H9 (cell line): Measurements from ENCODE around the gene RNF103. TPM values are rescaled to one million over a fixed set of nuclear protein-coding genes. Genes with fewer than 3 reads are reported as not detected.
A peak's percentile ranks its signal among the peaks of the same experiment; 100 is the strongest.

Experiments used
- DNase-seq: peaks from one replicate; pipeline ENCODE4 v3.0.0-alpha.2; 2017
- H2AFZ ChIP-seq: one replicate; pipeline ENCODE4 v1.6.1; 2013; ENCODE audit warnings: mild to moderate bottlenecking, low read length, control low read depth, moderate library complexity
- H2AK5ac ChIP-seq: 2 replicates; pipeline ENCODE4 v1.6.1; 2013; ENCODE audit warnings: low read length, control low read depth, mixed read lengths; ENCODE audit not compliant: insufficient read length
- H2BK120ac ChIP-seq: one replicate; pipeline ENCODE4 v1.6.1; 2013; ENCODE audit warnings: low read depth, mild to moderate bottlenecking, low read length, control low read depth, inconsistent platforms; ENCODE audit not compliant: poor library complexity, severe bottlenecking
- H2BK12ac ChIP-seq: 2 replicates; pipeline ENCODE4 v1.6.1; 2013; ENCODE audit warnings: low read length, control low read depth, mixed read lengths, low read depth; ENCODE audit not compliant: insufficient read length
- H2BK15ac ChIP-seq: 2 replicates; pipeline ENCODE4 v1.6.1; 2013; ENCODE audit warnings: low read depth, low read length, control low read depth
- H2BK20ac ChIP-seq: one replicate; pipeline ENCODE4 v1.6.1; 2013; ENCODE audit warnings: low read depth, mild to moderate bottlenecking, low read length, control low read depth, inconsistent platforms; ENCODE audit not compliant: poor library complexity, severe bottlenecking
- H2BK5ac ChIP-seq: 2 replicates; pipeline ENCODE4 v1.6.1; 2013; ENCODE audit warnings: low read length, control low read depth, mixed read lengths; ENCODE audit not compliant: insufficient read length
- H3K14ac ChIP-seq: 2 replicates; pipeline ENCODE4 v1.6.1; 2013; ENCODE audit warnings: low read length, control low read depth; ENCODE audit not compliant: insufficient read depth
- H3K18ac ChIP-seq: 2 replicates; pipeline ENCODE4 v1.6.1; 2013; ENCODE audit warnings: low read depth, mild to moderate bottlenecking, mixed read lengths, low read length, control low read depth; ENCODE audit not compliant: insufficient read length
- H3K23ac ChIP-seq: 2 replicates; pipeline ENCODE4 v1.6.1; 2013; ENCODE audit warnings: low read length, control low read depth, mixed read lengths, low read depth; ENCODE audit not compliant: insufficient read length
- H3K23me2 ChIP-seq: 2 replicates; pipeline ENCODE4 v1.6.1; 2013; ENCODE audit warnings: low read depth, mild to moderate bottlenecking, mixed read lengths, low read length, control low read depth; ENCODE audit not compliant: insufficient read length, poor library complexity, severe bottlenecking
- H3K27ac ChIP-seq: 2 replicates; pipeline ENCODE4 v1.5.1; 2013; ENCODE audit warnings: low read length, control low read depth, mixed read lengths, low read depth; ENCODE audit not compliant: insufficient read length
- H3K27me3 ChIP-seq: 2 replicates; pipeline ENCODE4 v1.6.1; 2013; ENCODE audit warnings: low read length, control low read depth, inconsistent platforms; ENCODE audit not compliant: insufficient read depth
- H3K4ac ChIP-seq: 2 replicates; pipeline ENCODE4 v1.6.1; 2013; ENCODE audit warnings: low read depth, mild to moderate bottlenecking, control low read depth, inconsistent platforms, low read length, moderate library complexity
- H3K4me1 ChIP-seq: 2 replicates; pipeline ENCODE4 v1.6.1; 2013; ENCODE audit warnings: low read length, control low read depth, inconsistent platforms; ENCODE audit not compliant: insufficient read depth
- H3K4me2 ChIP-seq: 2 replicates; pipeline ENCODE4 v1.6.1; 2013; ENCODE audit warnings: low read length, control low read depth, mixed read lengths; ENCODE audit not compliant: insufficient read length, insufficient read depth
- H3K56ac ChIP-seq: 2 replicates; pipeline ENCODE4 v1.6.1; 2013; ENCODE audit warnings: low read depth, mild to moderate bottlenecking, mixed read lengths, low read length, control low read depth; ENCODE audit not compliant: insufficient read length
- H3K79me1 ChIP-seq: 2 replicates; pipeline ENCODE4 v1.6.1; 2013; ENCODE audit warnings: low read depth, mild to moderate bottlenecking, moderate library complexity, low read length, control low read depth, inconsistent platforms; ENCODE audit not compliant: insufficient read depth, poor library complexity, severe bottlenecking
- H3K79me2 ChIP-seq: 2 replicates; pipeline ENCODE4 v1.6.1; 2013; ENCODE audit warnings: low read length, control low read depth, inconsistent platforms; ENCODE audit not compliant: insufficient read depth
- H3K9ac ChIP-seq: 2 replicates; pipeline ENCODE4 v1.6.1; 2013; ENCODE audit warnings: low read length, control low read depth, mixed read lengths; ENCODE audit not compliant: insufficient read length; ENCODE audit errors: extremely low read depth
- H3K9me3 ChIP-seq: one replicate; pipeline ENCODE4 v1.6.1; 2013; ENCODE audit warnings: low read depth, low read length, inconsistent platforms; ENCODE audit not compliant: control insufficient read depth
- H3T11ph ChIP-seq: one replicate; pipeline ENCODE4 v1.6.1; 2013; ENCODE audit warnings: mild to moderate bottlenecking, low read length, control low read depth, inconsistent platforms
- H4K20me1 ChIP-seq: one replicate; pipeline ENCODE4 v1.6.1; 2013; ENCODE audit not compliant: control insufficient read depth, insufficient read length, insufficient read depth
- H4K5ac ChIP-seq: 2 replicates; pipeline ENCODE4 v1.6.1; 2013; ENCODE audit warnings: low read depth, mild to moderate bottlenecking, mixed read lengths, low read length, control low read depth; ENCODE audit not compliant: insufficient read length
- H4K8ac ChIP-seq: replicated peaks from 2 replicates; pipeline ENCODE4 v1.6.1; 2013; ENCODE audit warnings: low read length, control low read depth, mixed read lengths, low read depth; ENCODE audit not compliant: insufficient read length
- H4K91ac ChIP-seq: 2 replicates; pipeline ENCODE4 v1.6.1; 2013; ENCODE audit warnings: low read depth, mild to moderate bottlenecking, moderate library complexity, mixed read lengths, low read length, control low read depth; ENCODE audit not compliant: insufficient read length
- H3K27ac Mint-ChIP-seq, 3 experiments: 2 replicates in 2 of 3; 3 replicates in 1 of 3; pipeline ENCODE4 v1.8.0; 2020 to 2021; ENCODE audit warnings: mixed read lengths in 3 of 3, mild to moderate bottlenecking in 1 of 3, moderate library complexity in 1 of 3
- H3K27me3 Mint-ChIP-seq: 2 replicates; pipeline ENCODE4 v1.8.0; 2021; ENCODE audit warnings: low read depth, mild to moderate bottlenecking, moderate library complexity, mixed read lengths
- H3K36me3 Mint-ChIP-seq, 3 experiments: 2 replicates in 2 of 3; 3 replicates in 1 of 3; pipeline ENCODE4 v1.8.0; 2020 to 2021; ENCODE audit warnings: low read depth in 3 of 3, mixed read lengths in 3 of 3; ENCODE audit not compliant: insufficient read depth in 1 of 3
- H3K4me1 Mint-ChIP-seq, 2 experiments: 2 replicates each; pipeline ENCODE4 v1.8.0; 2020; ENCODE audit warnings: mixed read lengths in 2 of 2
- H3K4me3 Mint-ChIP-seq, 2 experiments: 2 replicates in 1 of 2; 3 replicates in 1 of 2; pipeline ENCODE4 v1.8.0; 2020 to 2021; ENCODE audit warnings: mild to moderate bottlenecking in 2 of 2, mixed read lengths in 2 of 2, moderate library complexity in 1 of 2
- H3K9me3 Mint-ChIP-seq, 2 experiments: 2 replicates in 1 of 2; 3 replicates in 1 of 2; pipeline ENCODE4 v1.8.0; 2020; ENCODE audit warnings: mild to moderate bottlenecking in 2 of 2, mixed read lengths in 2 of 2, moderate library complexity in 1 of 2
- WGBS: extraction: QIAGEN DNeasy Blood & Tissue Kit; methylation state at CpG from one replicate; pipeline ENCODE4 v1.1.7; 2013; ENCODE audit warnings: missing lambda C conversion rate, low lambda C conversion rate, mixed read lengths; ENCODE audit not compliant: insufficient read length; ENCODE audit errors: extremely low coverage; 5-methylcytosine and 5-hydroxymethylcytosine counted together
- total RNA-seq: library from RNA; stranded (reverse); gene quantifications from 2 replicates; pipeline ENCODE4 v1.2.1, GENCODE V29; 2021
- TF ChIP-seq, protein P1 (sequence below): fragments of 200-600 bp; sonication (generic); conservative IDR thresholded peaks from 3 replicates; pipeline ENCODE4 v1.8.0; 2021; ENCODE audit warnings: antibody characterized with exemption, mild to moderate bottlenecking

RNF103 gene
- total RNA-seq, 1 experiment from 2014 or later, result 7.1 TPM

DNA sequence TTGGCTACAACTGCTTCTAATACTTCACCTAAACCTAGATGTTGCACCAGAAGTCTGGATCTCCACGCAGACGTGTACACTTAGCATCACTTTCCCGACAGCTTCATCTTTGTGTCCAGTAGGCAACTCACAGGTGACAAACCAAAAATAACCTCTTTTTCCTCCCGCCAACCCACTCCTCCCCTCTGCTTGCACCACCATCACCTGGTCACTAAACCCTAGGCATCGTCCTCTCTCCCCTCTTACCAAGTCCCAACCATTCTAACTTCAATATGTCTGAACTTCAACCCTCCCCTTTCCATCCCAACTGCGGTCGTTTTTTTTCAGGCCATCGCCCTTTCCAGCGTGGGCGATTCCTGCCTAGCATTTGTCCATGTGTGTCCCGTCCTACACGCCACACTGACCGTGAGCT, 60.0 kb downstream of the RNF103 start:
- TF ChIP-seq, protein P1, sequence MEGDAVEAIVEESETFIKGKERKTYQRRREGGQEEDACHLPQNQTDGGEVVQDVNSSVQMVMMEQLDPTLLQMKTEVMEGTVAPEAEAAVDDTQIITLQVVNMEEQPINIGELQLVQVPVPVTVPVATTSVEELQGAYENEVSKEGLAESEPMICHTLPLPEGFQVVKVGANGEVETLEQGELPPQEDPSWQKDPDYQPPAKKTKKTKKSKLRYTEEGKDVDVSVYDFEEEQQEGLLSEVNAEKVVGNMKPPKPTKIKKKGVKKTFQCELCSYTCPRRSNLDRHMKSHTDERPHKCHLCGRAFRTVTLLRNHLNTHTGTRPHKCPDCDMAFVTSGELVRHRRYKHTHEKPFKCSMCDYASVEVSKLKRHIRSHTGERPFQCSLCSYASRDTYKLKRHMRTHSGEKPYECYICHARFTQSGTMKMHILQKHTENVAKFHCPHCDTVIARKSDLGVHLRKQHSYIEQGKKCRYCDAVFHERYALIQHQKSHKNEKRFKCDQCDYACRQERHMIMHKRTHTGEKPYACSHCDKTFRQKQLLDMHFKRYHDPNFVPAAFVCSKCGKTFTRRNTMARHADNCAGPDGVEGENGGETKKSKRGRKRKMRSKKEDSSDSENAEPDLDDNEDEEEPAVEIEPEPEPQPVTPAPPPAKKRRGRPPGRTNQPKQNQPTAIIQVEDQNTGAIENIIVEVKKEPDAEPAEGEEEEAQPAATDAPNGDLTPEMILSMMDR, result no peak
- Histone ChIP-seq H3T11ph (no peak overlapping the region), H3K4me1 (no peaks in the 10 kb centered on the region; the same call in 1 of the 2 replicates), H3K27ac (no peak overlapping the region), H4K8ac (no peak overlapping the region), H3K4ac (no peak overlapping the region), H3K23me2 (peaks cover 6% of the 10 kb centered on the region), H3K79me1 (peaks cover 3% of the 10 kb centered on the region), H3K14ac (no peak overlapping the region), H3K9ac (no peak overlapping the region), H3K18ac (no peak overlapping the region), H3K27me3 (no peaks in the 10 kb centered on the region), H2BK20ac (no peak overlapping the region), H3K23ac (no peak overlapping the region), H2BK12ac (no peak overlapping the region), H4K91ac (no peak overlapping the region), H3K9me3 (no peaks in the 10 kb centered on the region), H3K56ac (no peak overlapping the region), H2AK5ac (no peak overlapping the region), H3K4me2 (peak overlapping the region; percentile 92), H3K79me2 (peaks cover 2% of the 10 kb centered on the region; the same call in 1 of the 2 replicates), H2BK15ac (no peak overlapping the region), H2BK5ac (no peak overlapping the region), H4K5ac (no peak overlapping the region), H2BK120ac (no peak overlapping the region), H2AFZ (no peak overlapping the region), H4K20me1 (no peaks in the 10 kb centered on the region)
- Mint-ChIP-seq H3K36me3 (peaks cover 0 to 12% (median 4%) of the 10 kb centered on the region in 3 experiments; a peak in 4 of 7 replicates), H3K27me3 (peaks cover 25% of the 10 kb centered on the region), H3K9me3 (peaks cover 4 to 12% of the 10 kb centered on the region in 2 experiments; a peak in 4 of 5 replicates), H3K4me3 (peak overlapping the region; percentile 93 to 97), H3K4me1 (peaks cover 15% of the 10 kb centered on the region in 2 experiments), H3K27ac (peak overlapping the region in 2 of 3 experiments; percentile 98 to 99; a peak in 3 of 7 replicates)
- no CpG with 5 or more reads among the region's 13 CpGs for WGBS
- no peak for DNase-seq
